ENCODE data around the gene DNAJA4. TPM values are rescaled to one million over a fixed set of nuclear protein-coding genes. Genes with fewer than 3 reads are reported as not detected.

The DNAJA4 gene
- total RNA-seq, 2 experiments from 2014 or later: 47.0 to 48.5 TPM

- intact Hi-C loops (cut with DNase I, micrococcal nuclease): loop anchor here in 1 of 2 experiments (5.0 to 10.0 kb wide), 3 partner anchors 118 to 410 kb away; partner anchors contain the start of gene PSMA4
- Histone ChIP-seq H3K27ac (ENCODE audit: low read depth in 1 of 2, low read length in 2 of 2) (no peak overlapping the region), H3K36me3 (ENCODE audit: insufficient read depth, low read length) (no peaks in the 10 kb centered on the region), H3K9me3 (ENCODE audit: control insufficient read depth in 1 of 2, insufficient read depth in 1 of 2, low read length in 2 of 2) (no peaks in the 10 kb centered on the region), H3K4me1 (ENCODE audit: insufficient read depth, low read length) (peaks cover 6% of the 10 kb centered on the region), H3K27me3 (ENCODE audit: control insufficient read depth in 1 of 2, insufficient read depth in 2 of 2, low read length in 2 of 2) (peaks cover 0 to 9% of the 10 kb centered on the region in 2 experiments), H3K4me3 (ENCODE audit: low read length) (no peak overlapping the region)
- Mint-ChIP-seq H3K27me3 (peaks cover 9% of the 10 kb centered on the region), H3K4me3 (no peak overlapping the region), H3K27ac (no peak overlapping the region), H3K9me3 (no peaks in the 10 kb centered on the region), H3K36me3 (ENCODE audit: low read depth) (peaks cover 3% of the 10 kb centered on the region), H3K4me1 (ENCODE audit: low read depth) (peaks cover 5% of the 10 kb centered on the region)
- POLR2A ChIA-PET: no interaction called here
- no peak for TF ChIP-seq CTCF (IDR thresholded peaks at IDR 0.05)
- CTCF ChIA-PET: no interaction called here
- ATAC-seq (ENCODE audit: poor library complexity) (no peak), DNase-seq (no peak)
Measured at GRCh38 chr15:78304216-78305066, 40.1 kb downstream of the DNAJA4 start.

GRCh38 chr15:78306176-78306774 lies 41.9 kb downstream of the DNAJA4 start:
- intact Hi-C loops (cut with DNase I, micrococcal nuclease): loop anchor here in 1 of 2 experiments (5.0 to 10.0 kb wide), 3 partner anchors 116 to 409 kb away; partner anchors contain the start of gene PSMA4
- H3K4me3 Mint-ChIP-seq: no peak overlapping the region
- Histone ChIP-seq H3K9me3 (ENCODE audit: control insufficient read depth in 1 of 2, insufficient read depth in 1 of 2, low read length in 2 of 2) (no peaks in the 10 kb centered on the region), H3K36me3 (ENCODE audit: insufficient read depth, low read length) (no peaks in the 10 kb centered on the region), H3K4me3 (ENCODE audit: low read length) (no peak overlapping the region), H3K4me1 (ENCODE audit: insufficient read depth, low read length) (no peaks in the 10 kb centered on the region), H3K27ac (ENCODE audit: low read depth in 1 of 2, low read length in 2 of 2) (no peak overlapping the region), H3K27me3 (ENCODE audit: control insufficient read depth in 1 of 2, insufficient read depth in 2 of 2, low read length in 2 of 2) (peaks cover 0 to 9% of the 10 kb centered on the region in 2 experiments)
- H3K27ac Mint-ChIP-seq: no peak overlapping the region
- no peak for ATAC-seq (ENCODE audit: poor library complexity)
- H3K9me3 Mint-ChIP-seq: no peaks in the 10 kb centered on the region
- no peaks in the 10 kb centered on the region for H3K4me1 Mint-ChIP-seq (ENCODE audit: low read depth)
- TF ChIP-seq CTCF (IDR thresholded peaks at IDR 0.05): no peak
- ChIA-PET POLR2A (no interaction called here), CTCF (interaction anchor here (1.2 kb wide), 1 partner anchor 117 kb away, joined by 3 read pairs; no protein-coding TSS in a partner anchor)
- DNase-seq: no peak
- no peaks in the 10 kb centered on the region for H3K36me3 Mint-ChIP-seq (ENCODE audit: low read depth)
- peaks cover 13% of the 10 kb centered on the region for H3K27me3 Mint-ChIP-seq

GRCh38 chr15:78307976-78308375 lies 43.6 kb downstream of the DNAJA4 start:
- Histone ChIP-seq H3K36me3 (ENCODE audit: insufficient read depth, low read length) (no peaks in the 10 kb centered on the region), H3K4me1 (ENCODE audit: insufficient read depth, low read length) (no peaks in the 10 kb centered on the region), H3K27ac (ENCODE audit: low read depth in 1 of 2, low read length in 2 of 2) (no peak overlapping the region), H3K27me3 (ENCODE audit: control insufficient read depth in 1 of 2, insufficient read depth in 2 of 2, low read length in 2 of 2) (peaks cover 0 to 9% of the 10 kb centered on the region in 2 experiments), H3K4me3 (ENCODE audit: low read length) (no peak overlapping the region), H3K9me3 (ENCODE audit: control insufficient read depth in 1 of 2, insufficient read depth in 1 of 2, low read length in 2 of 2) (no peaks in the 10 kb centered on the region)
- peak in 1 of 14 experiments; percentile 19 for DNase-seq
- Mint-ChIP-seq H3K27ac (no peak overlapping the region), H3K36me3 (ENCODE audit: low read depth) (no peaks in the 10 kb centered on the region), H3K4me3 (no peak overlapping the region), H3K4me1 (ENCODE audit: low read depth) (no peaks in the 10 kb centered on the region), H3K9me3 (no peaks in the 10 kb centered on the region), H3K27me3 (peaks cover 13% of the 10 kb centered on the region)
- CTCF ChIA-PET: interaction anchor here (0.9 to 1.4 kb wide), 2 partner anchors 13 to 115 kb away, joined by 3 read pairs; no protein-coding TSS in a partner anchor
- TF ChIP-seq CTCF (IDR thresholded peaks at IDR 0.05): no peak
- POLR2A ChIA-PET: interaction anchor here (1.1 kb wide), 1 partner anchor 130 kb away, joined by 4 read pairs; the partner anchor contains the start of gene IREB2
- intact Hi-C loops (cut with DNase I, micrococcal nuclease): loop anchor here in 1 of 2 experiments (5.0 to 10.0 kb wide), 3 partner anchors 114 to 407 kb away; partner anchors contain the start of gene PSMA4
- ATAC-seq (ENCODE audit: poor library complexity): no peak
